HG02970 (cell line): ENCODE measurements around the gene HRH2.
"Not testable (repeated sequence)": the region's sequence is repeated elsewhere in the genome, so short reads cannot be mapped to it uniquely, and the experiment has no call there.

Experiments
- ATAC-seq: cut with Tn5 transposase; IDR thresholded peaks from one replicate; pipeline ENCODE4 v1.9.1; 2021; ENCODE audit warnings: mild to moderate bottlenecking, moderate library complexity, moderate number of reproducible peaks; ENCODE audit not compliant: unreplicated experiment, low FRiP score

The HRH2 gene, protein sequence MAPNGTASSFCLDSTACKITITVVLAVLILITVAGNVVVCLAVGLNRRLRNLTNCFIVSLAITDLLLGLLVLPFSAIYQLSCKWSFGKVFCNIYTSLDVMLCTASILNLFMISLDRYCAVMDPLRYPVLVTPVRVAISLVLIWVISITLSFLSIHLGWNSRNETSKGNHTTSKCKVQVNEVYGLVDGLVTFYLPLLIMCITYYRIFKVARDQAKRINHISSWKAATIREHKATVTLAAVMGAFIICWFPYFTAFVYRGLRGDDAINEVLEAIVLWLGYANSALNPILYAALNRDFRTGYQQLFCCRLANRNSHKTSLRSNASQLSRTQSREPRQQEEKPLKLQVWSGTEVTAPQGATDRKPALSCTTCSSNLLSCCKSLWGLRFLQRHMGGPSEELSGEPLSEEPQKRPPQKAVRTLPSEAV

DNA sequence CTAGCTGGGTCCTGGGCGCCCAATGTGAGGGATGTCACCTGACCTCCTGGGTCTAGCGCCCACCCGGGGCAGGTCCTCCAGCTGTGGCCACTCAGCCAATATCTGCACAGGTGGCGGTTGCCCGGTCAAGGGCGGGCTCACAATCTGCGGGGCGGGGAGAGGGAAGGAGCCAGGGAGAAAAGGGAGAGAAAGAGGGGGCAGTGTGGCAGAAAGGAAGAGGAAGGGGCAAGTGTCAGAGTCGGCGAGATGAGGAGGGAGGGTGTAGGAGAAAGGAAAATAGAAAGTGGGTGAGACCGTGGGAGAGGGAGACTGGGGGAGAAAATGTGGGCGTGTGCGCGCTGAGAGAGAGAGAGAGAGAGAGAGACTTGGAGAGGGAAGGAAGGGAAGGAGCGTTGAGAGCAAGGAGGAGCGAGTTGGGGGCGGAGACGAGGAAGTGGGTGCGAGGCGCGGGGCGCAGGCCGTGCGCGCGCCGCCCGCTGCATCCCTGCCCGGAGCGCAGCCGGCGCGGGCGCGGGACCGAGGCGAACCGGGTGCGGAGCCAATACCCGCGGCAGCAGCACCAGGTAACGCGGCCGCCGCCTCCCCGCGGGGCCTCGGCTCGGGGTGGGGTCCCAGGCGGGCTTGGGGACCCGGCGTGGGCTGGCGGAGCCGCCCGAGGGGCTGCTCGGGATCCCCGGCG lies at the start of gene HRH2:
Gene HRH2, plus strand, starts transcription at position 479 of the 679 bp plus-strand sequence. CDS start 25,163 bp downstream, outside the sequence.
- no peak for ATAC-seq

DNA sequence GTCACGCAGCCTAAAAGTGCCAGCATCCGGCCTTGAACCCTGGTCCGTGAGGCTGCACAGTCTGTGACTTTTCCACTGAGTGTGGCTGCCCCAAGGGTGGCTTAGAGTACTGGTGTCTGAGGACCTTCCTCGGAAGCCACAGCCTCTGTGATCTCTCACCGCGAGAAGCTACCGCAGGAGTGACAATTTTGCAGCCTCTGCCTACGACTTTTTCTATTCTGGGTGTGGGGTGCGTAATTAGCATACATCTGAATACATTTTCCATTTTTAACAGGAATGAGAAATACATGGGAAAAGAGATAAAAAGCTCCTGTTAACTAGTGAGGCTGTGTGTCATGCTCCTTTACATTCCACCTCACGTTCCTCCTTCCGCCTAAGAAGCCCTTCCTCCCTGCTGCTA lies 48.3 kb upstream of the HRH2 start:
- no peak for ATAC-seq

DNA sequence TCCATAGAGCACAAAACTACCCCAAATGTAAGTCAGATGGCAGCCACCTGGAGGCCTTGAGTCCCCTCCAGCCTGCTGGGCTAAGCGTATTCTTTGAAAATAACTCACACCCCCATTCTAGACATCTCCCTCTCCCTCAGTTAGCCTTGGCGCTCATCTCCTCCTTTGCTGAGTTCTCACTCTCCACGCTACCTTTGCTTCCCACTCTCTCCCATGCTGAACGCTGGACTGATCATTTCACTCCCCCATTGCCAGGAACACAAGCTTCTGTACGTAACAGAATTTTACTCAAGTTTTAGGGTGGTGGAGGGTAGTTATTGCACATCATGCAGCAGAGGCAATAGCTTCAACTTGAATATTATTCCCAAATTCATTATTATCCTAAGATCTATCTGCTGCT lies 47.5 kb upstream of the HRH2 start:
- ATAC-seq = no peak

DNA sequence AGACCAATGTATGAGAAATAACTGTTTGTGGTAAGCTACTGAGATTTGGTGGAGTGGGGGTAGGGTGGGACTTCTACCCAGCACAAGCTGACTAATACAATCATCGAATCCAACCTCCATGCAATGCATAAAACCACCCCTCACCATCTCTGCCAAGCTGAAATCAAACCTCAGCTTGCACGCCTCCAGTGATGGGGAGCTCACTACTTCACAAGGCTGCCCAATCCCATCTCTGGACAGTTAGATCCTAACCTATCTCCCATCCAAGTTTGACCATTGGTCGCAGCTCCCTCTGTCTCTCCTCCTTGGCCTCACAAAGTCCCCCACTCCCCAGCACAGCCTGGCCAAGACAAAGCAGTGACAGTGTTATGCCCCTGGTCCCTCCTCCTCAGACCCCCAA lies 47.0 kb upstream of the HRH2 start:
- no peak for ATAC-seq

DNA sequence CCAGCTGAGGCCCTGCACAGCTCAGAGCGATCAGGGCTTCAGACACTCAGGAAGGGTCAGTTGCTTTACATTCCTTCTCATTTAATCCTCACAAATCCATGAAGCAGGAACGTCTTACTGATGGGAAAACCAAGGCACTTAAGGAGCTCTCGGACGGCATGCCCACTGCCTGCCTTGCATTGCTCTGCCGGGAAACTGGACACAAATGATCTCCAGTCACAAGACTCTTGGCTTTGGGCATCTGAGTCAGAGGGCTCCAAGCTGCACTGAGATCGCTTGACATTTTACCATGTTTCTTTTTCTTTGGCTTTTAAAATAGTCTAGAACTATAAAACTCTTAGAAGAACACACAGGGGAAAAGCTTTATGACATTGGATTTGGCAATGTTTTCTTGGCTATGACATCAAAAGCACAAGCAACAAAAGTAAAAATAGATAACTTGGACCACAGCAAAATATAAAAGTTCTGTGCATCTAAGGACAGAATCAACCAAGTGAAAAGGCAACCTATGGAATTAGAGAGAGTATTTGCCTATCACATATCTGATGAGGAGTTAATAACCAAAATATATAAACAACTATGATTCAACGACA lies 43.6 kb upstream of the HRH2 start:
- no peak for ATAC-seq

DNA sequence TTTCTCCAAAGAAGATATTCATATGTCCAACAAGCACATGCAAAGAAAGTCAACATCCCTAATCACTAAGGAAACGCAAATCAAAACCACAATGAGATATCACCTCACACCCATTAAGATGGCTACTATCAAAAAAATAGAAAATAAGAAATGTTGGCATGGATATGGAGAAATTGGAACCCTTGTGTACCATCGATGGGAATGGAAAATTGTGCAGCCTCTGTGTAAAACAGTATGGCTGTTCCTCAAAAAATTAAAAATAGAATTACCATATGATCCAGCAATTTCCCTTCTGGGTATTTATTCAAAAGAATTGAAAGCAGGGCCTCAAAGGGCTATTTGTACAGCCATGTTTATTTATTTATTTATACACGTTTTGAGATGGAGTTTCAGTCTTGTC lies 43.0 kb upstream of the HRH2 start:
- no peak for ATAC-seq

DNA sequence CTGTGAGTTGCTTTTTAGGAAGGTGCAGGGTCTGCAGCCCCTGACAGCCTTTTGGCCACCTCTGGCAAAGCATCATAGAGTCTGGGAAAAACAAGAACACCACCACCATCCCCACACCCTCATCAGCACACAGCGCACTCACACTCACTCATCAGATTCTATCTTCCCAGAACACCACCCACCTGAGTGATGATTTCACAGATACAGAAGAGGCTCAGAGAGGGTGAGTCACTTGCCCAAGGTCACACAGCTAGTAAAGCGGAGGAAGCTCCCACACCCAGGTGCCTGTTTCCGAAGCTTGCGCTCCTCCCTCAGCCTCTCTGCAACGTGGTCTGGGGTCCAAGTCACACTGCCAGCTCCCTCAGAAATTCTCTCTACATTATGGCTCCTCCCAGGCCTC lies 41.8 kb upstream of the HRH2 start:
- no peak for ATAC-seq

DNA sequence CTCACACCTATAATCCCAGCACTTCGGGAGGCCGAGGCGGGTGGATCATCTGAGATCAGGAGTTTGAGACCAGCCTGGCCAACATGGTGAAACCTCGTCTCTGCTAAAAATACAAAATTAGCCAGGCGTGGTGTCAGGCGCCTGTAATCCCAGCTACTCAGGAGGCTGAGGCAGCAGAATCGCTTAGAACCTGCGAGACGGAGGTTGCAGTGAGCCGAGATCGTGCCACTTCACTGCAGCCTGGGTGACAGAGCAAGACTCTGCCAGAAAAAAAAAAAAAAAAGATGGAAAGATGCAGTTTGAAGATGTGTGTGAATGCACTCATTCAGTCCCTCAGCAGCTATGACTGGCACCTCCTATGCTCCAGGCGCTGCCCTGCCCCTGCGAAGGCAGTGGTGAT lies 41.3 kb upstream of the HRH2 start:
- not testable (repeated sequence) for ATAC-seq

DNA sequence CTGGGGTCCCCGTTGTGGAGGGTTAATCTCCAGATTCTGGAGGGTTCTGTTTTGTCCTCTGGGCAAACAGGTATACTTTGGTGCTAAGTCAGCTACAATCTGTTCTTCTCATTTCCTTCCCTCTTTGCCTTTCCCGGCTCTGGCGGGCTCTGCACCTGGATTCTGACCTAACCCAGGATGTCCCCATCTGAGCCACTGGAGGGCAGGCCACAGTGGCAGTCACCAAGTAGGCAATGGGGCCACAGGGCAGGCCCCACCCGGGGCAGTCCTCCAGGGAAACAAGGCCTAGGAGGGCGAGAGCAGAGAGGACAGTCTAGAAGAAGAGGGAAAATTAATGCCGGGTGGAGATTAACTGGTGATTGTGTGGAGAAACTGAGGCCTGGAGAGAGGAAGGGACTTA lies 40.4 kb upstream of the HRH2 start:
- no peak for ATAC-seq

DNA sequence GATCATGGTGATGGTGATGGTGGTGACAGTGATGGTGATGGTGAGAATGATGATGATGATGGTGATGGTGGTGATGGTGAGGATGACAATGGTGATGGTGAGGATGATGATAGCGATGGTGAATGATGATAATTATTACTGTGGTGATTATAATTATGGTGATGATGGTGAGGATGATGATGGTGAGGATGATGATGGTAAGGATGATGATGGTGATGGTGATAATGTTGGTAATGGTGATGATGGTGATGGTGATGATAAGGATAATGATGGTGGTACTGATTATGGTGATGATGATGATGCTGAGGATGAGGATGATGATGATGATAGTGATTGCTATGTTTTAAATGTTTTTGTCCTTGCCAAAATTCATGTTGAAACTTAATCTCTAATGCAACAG lies 37.3 kb upstream of the HRH2 start:
- no peak for ATAC-seq

DNA sequence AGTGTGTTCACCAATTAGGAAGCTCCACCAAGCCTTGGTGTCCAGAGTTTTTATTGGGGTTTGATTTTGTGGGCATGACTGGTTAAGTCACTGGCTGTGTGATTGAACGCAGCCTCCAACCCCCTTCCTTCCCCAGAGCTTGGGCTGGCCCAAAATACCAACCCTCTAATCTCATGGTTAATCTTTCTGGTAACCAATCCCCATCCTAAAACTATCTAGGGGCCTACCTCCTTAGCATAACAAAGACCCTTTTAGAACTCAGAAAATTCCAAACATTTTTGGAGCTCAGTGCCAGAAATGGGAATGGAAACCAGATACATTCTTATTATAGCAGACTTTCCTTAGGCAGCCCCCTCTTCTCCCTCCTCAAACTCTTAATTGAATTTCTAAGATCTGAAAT lies 35.9 kb upstream of the HRH2 start:
- no peak for ATAC-seq

DNA sequence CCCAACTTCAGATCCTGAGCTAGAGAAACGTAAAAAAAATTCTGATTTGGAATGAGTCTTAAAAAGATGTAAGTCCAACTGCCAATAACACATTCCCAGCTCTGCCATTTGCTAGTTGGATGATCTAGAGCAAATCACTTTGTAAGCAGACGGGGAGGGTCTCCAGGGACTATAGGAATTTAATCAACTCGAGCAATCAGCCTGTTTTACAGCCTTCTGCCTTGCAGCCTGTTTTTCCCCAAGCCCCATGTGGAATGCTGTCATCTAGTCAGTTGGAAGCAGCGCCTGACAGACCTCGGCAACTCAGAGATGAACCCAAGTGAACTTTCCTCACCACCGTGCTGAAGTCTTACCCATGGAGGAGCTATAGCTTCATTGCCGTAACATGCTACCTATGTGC lies 34.8 kb upstream of the HRH2 start:
- no peak for ATAC-seq

DNA sequence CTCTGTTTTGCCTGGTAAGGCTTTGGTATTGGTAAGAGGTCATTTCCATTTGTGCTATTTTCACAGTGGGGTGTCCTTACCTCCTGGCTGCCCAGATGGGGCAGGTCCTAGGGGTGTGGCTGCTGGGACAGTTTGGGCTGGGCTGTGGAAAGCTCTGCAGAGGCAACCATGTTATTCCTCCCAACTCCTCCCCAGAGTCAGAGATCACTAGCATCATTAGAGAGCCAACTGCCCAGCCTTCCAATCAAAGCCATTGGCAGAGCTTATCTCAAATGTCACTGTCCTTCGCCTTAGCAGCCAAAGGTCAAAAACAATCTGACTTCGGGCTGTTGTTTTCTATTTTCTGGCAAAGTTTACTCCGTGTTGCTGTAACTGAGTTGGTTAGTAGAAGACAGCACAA lies 33.6 kb upstream of the HRH2 start:
- ATAC-seq = no peak

DNA sequence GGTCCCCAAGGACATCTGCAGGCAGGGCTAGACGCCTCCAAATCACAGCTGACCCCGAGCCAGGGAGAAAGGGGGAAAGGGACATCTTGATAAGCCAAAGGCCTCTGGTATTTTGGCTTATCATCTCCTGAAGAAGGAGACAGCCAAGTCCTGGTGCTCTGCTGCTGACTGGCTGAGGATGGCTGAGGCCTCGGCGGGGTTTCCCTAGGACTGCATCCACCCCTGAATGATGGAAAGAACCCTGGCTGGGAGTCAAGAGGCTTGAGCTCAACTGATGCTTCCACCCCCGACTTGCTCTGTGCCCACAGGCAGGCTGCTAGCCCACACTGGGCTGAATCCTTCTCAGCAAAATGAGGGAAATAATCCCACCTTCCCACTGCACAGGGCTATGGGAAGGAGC lies 30.9 kb upstream of the HRH2 start:
- no peak for ATAC-seq

DNA sequence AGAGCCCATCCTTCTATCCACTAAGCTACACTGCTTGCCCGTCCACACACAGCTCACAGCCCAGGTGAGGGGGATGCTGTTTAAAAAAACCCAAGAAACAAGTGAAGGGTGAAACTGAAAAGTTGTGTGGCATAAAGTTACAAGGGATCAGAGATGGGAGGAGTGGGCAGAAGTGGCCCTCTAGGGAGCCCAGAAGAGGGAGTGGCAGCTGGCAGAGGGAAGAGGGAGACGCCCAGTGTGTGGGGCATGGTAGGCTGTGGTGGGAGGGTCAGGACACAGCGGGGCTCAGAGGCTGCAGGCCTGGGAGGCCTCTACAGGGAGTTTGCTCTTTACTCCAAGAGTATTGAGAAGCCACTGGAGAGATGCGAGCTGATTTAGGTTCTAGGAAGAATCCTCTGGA lies 30.1 kb upstream of the HRH2 start:
- no peak for ATAC-seq

DNA sequence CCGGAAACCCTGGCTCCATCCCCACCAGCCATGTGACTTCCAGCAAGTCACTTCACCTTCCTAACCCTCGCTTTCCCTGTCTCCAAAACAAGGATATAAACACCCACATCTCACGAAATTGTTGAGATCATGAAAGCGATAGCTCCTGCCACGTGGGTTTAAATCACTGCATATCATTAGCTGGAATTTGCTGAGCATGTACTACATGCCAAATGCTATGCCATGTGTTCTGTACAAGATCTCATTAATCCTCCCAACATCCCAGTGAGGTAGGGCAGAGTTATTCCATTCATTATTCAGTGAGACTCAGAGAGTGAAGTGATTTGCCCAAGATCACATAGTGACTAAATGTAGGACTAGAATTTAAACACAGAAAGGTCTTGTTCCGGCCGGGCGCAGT lies 29.2 kb upstream of the HRH2 start:
- no peak for ATAC-seq

DNA sequence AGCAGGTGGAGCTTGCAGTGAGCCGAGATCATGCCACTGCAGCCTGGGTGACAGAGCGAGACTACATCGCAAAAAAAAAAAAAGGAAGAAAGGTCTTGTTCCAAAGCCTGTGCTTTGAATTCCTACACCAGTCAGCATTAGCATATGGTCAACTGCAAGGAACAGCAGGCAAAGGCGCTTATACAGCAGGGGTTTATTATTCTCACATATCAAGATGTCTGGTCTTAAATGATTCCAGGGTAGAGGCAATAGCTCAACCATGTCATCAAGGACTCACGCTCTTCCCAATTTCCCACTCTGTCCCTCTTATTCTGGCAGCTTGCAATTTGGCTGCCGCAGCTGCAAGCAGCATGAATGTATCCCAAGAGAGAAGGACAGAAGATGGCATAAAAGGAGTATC lies 28.6 kb upstream of the HRH2 start:
- ATAC-seq = no peak

DNA sequence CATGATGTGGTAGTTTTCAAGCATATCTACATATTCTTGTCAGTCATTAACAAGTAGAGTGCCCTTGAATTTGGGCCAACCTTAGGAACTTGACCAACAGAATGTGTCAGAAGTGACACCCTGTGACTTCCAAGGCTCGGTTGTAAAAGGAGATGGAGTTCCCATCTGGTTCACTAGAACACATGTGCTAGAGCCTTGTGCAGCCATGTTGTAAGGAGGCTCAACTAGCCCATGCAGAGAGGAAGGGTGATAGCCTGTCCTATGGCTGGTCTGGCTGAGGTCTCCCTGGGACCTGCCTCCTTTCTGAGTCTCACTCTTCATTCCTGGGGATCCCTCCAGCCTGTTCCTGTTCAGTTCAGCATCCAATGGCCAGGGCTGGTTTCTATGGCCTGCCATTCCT lies 28.1 kb upstream of the HRH2 start:
- no peak for ATAC-seq

DNA sequence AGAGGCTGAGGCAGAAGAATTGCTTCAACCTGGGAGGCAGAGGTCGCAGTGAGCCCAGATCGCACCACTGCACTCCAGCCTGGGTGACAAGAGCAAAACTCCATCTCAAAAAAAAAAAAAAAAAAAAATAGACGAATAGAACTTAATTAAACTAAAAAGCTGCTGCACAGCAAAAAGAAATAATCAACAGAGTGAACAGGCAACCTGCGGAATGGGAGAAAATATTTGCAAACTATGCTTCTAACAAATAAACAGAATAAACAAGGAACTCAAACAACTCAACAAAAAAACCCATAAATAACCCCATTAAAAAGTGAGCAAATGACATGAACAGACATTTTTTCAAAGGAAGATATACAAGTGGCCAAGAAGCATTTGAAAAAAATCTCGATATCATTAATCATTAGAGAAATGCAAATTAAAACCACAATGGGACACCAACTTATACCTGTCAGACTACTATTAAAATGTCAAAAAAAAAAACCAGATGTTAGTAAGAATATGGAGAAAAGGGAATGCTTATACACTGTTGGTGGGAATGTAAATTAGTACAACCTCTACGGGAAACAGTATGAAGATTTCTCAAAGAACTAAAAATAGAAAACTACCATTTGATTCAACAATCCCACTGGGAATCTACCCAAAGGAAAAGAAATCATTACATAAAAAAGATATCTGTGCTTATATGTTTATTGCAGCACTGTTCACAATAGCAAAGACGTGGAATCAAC lies 21.9 kb upstream of the HRH2 start:
- ATAC-seq = no peak

DNA sequence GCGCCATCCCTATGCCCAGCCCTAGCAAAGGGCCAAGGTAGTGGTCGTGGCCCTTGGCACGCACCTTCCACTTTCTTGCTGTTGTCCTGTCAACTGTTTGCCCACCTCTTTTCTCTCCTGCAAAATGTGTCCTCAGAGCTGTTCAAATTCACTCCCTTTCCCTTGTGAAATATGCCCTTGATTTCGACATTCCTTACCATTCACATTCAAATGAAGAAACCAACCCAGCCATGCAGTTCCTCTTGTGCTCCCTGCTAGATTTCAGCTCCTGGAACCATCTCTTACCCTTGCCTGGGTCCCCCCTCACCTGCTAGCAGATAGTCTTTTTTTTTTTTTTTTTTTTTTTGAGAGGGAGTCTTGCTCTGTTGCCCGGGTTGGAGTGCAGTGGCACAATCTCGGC lies 19.6 kb upstream of the HRH2 start:
- no peak for ATAC-seq

DNA sequence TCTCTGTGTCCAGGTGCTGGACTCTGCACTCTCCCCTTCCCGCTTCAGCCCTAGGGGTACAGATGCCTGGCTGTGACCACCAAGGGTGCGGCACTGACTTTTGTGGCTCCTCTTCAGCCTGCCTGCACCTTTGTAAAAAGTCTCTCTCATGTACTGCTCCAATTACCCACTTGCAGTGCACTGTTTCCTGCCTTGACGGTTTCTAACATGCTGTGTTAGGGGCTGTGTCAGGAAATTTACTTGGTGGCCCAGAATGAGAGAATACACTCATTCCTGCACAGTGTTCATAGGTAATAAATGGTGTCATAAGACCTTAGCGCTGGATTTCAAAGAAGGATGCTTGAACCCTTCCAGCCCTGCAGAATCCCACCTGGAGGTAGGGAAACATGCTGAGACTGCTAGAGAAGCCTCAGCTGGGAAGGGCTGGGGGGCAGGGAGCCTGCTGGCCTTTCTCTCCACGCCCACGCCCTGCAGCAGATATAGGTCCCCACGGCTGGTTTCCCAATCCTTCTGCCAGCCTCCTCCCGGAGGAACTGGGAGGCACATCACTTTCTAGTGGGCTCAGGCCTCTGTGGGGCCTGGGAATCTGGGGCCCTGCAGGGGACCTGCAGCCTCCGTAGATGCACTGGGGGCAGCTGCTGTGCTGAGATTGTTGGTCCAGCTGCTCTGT lies 17.6 kb upstream of the HRH2 start:
- ATAC-seq = no peak
